Pancreas (tissue), 10 donors: ENCODE measurements around the gene DRAM1. TPM values are rescaled to one million over a fixed set of nuclear protein-coding genes. Genes with fewer than 3 reads are reported as not detected.
A peak's percentile ranks its signal among the peaks of the same experiment; 100 is the strongest.
"Not testable (repeated sequence)": the region's sequence is repeated elsewhere in the genome, so short reads cannot be mapped to it uniquely, and the experiment has no call there.

ENCODE experiments used
- ATAC-seq, 4 donors: fragments of 200-7000 bp; cut with Tn5 transposase; one replicate each; pipeline versions ENCODE4 v1.8.0 to v1.9.1; 2020; ENCODE audit warnings: mild to moderate bottlenecking in 4 of 4, moderate library complexity in 4 of 4
- DNase-seq, 6 donors: peaks; one replicate each; pipeline ENCODE4 v3.0.0-alpha.2; 2020
- FAIRE-seq: peaks from 2 replicates; lab custom pipeline; 2012; peaks lifted over from hg19 to GRCh38; lab: Jason Lieb, UNC
- H3K27ac ChIP-seq, 4 donors: fragments of 200-600 bp; sonication (generic); 1 replicate in 3 of 4; 2 replicates in 1 of 4; pipeline versions ENCODE4 v1.5.0 to v1.8.0; 2020
- H3K27me3 ChIP-seq, 4 donors: fragments of 200-600 bp; one replicate each; pipeline ENCODE4 v1.8.0; 2021
- H3K36me3 ChIP-seq, 3 donors: fragments of 200-600 bp; sonication (generic) in 1 of 3; one replicate each; pipeline versions ENCODE4 v1.5.0 to v1.8.0; 2020 to 2021
- H3K4me1 ChIP-seq, 3 donors: fragments of 200-600 bp; one replicate each; pipeline ENCODE4 v1.8.0; 2021
- H3K4me3 ChIP-seq, 4 donors: fragments of 200-600 bp; sonication (generic) in 2 of 4; one replicate each; pipeline versions ENCODE4 v1.5.0 to v1.8.0; 2020 to 2021
- H3K9me3 ChIP-seq, 4 donors: fragments of 200-600 bp; one replicate each; pipeline ENCODE4 v1.8.0; 2021
- WGBS, 2 donors: extraction: QIAGEN DNeasy Blood & Tissue Kit; methylation state at CpG; one replicate each; pipeline ENCODE4 v1.1.7; 2013; 5-methylcytosine and 5-hydroxymethylcytosine counted together
- intact Hi-C, 3 donors: fragments of 100-400 bp; cut with DNase I; formaldehyde crosslinking; loops; one replicate each; pipeline versions ENCODE4 v1.11.1 to v1.14.2; 2022
- polyA plus RNA-seq, 2 donors: library from polyadenylated mRNA; stranded (reverse); fragments of 200-250 nt; gene quantifications; one replicate each; pipeline ENCODE4 v1.2.3, GENCODE V29; 2013
- total RNA-seq, 6 donors: library from RNA; stranded (reverse); fragmentation: NEBNext Ultra II Directional in 4 of 6; extraction: Animal tissue kit (Norgen Biotek cat#: 25700) in 4 of 6; gene quantifications; one replicate each; pipeline versions ENCODE4 v1.2.1 to v1.2.4, GENCODE V29; 2021 to 2023
- TF ChIP-seq, protein P1 (sequence below), 4 donors: fragments of 200-600 bp; sonication (generic) in 3 of 4; IDR thresholded peaks; one replicate each; pipeline versions ENCODE4 v1.5.0 to v1.8.0; 2021; ENCODE audit warnings: antibody characterized with exemption in 4 of 4
- donor health status: healthy with polysubstance abuse.
- donor health status: DM: no; HTN: no; CAD: no; lungs with moderate emphysema.
- donor health status: DM: no; HTN: no; CAD: no.
- donor health status: control.
- donor health status: control.
- donor health status: Bipolar disorder and iron deficiency.
- donor health status: DM: yes; HTN: yes; CAD: no.
- donor health status: DM: no; HTN: no; CAD: no.
- donor health status: DM: no; HTN: no; CAD: no.
- donor health status: DM: yes; HTN: yes; CAD: no.

DRAM1 gene
- total and polyA plus RNA-seq, 8 donors: 3.1 to 15.0 (median 5.6) TPM

DNA sequence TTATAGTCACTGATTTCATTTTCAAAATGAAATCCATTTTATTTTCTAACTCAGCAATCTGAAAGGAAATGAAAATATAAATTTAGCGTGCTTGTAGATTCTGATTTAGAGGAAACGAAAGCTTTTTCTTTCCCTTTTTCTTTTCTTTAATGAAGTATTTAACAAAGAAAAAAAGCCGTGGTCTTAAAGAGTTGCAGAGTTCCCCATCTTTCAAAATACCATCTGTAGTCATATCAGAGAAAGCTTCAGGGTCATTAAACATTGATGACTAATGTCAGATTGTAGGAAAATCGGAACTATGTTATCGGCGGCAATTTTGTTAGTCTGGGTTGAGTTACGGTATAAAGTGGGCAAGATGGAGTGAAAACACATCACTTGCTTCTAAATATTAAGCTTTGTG, 32.3 kb downstream of the DRAM1 start:
- H3K4me3 ChIP-seq: peak overlapping the region in 2 of 4 donors; percentile 9 to 16
- H3K4me1 ChIP-seq: peaks cover 0 to 12% (median 5%) of the 10 kb centered on the region in 3 donors
- DNase-seq: no peak
- H3K9me3 ChIP-seq: no peaks in the 10 kb centered on the region
- no peaks in the 10 kb centered on the region for H3K27me3 ChIP-seq
- peak overlapping the region in 2 of 4 donors; percentile 85 to 88 for H3K27ac ChIP-seq
- intact Hi-C loops: no loop called here
- FAIRE-seq: no peak
- 29 to 33% methylated on average over 7 of the region's 7 CpGs for WGBS, 2 donors
- TF ChIP-seq, protein P1, sequence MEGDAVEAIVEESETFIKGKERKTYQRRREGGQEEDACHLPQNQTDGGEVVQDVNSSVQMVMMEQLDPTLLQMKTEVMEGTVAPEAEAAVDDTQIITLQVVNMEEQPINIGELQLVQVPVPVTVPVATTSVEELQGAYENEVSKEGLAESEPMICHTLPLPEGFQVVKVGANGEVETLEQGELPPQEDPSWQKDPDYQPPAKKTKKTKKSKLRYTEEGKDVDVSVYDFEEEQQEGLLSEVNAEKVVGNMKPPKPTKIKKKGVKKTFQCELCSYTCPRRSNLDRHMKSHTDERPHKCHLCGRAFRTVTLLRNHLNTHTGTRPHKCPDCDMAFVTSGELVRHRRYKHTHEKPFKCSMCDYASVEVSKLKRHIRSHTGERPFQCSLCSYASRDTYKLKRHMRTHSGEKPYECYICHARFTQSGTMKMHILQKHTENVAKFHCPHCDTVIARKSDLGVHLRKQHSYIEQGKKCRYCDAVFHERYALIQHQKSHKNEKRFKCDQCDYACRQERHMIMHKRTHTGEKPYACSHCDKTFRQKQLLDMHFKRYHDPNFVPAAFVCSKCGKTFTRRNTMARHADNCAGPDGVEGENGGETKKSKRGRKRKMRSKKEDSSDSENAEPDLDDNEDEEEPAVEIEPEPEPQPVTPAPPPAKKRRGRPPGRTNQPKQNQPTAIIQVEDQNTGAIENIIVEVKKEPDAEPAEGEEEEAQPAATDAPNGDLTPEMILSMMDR (IDR thresholded peaks at IDR 0.05): no peak
- H3K36me3 ChIP-seq: no peaks in the 10 kb centered on the region
- ATAC-seq: peak in 3 of 4 donors; percentile 38 to 54 (median 44)

DNA sequence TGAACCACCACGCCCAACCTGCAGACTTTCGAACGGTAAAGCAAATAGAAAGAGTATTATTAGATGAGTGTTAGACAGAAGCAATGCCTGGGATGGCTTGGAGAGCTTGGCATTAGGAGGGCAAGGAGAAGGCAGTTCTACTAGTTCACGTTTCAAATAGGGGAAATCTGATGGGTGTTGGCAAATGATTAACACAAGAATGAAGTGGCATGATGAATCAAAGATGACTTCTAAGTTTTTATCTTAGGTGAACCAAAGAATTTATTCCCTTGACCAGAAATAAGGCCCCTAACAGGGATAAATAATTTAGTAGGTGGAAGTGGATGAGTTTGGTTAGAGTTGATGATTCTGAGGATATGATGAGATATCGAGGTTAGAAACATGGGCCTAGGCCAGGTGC, 38.5 kb downstream of the DRAM1 start:
- H3K4me1 ChIP-seq: no peaks in the 10 kb centered on the region
- no peaks in the 10 kb centered on the region for H3K9me3 ChIP-seq
- TF ChIP-seq, protein P1 (IDR thresholded peaks at IDR 0.05): no peak
- FAIRE-seq (no peak), ATAC-seq (no peak), DNase-seq (no peak)
- WGBS, 2 donors: 72 to 81% methylated on average over 5 of the region's 5 CpGs
- H3K27ac ChIP-seq: no peak overlapping the region
- intact Hi-C loops: no loop called here
- H3K36me3 ChIP-seq: no peaks in the 10 kb centered on the region
- H3K4me3 ChIP-seq: no peak overlapping the region
- no peaks in the 10 kb centered on the region for H3K27me3 ChIP-seq

DNA sequence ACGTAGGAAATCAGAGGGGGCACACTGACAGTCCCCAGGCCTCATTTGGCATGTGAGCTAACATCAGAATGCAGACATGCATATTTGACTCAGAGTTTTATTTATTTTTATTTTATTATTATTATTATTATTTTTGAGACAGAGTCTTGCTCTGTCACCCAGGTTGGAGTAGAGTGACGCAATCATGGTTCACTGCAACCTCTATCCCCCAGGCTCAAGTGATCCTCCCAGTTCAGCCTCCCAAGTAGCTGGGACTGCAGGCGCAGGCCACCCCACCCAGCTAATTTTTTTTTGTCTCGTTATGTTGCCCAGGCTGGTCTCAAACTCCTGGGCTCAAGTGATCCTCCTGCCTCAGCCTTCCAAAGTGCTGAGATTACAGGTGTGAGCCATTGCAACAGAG, 41.4 kb downstream of the DRAM1 start:
- H3K36me3 ChIP-seq, H3K9me3 ChIP-seq, H3K27me3 ChIP-seq, intact Hi-C loops, DNase-seq, ATAC-seq, H3K27ac ChIP-seq, FAIRE-seq, H3K4me3 ChIP-seq, H3K4me1 ChIP-seq: not testable (repeated sequence)
- 88 to 91% methylated on average over 4 of the region's 4 CpGs for whole genome bisulfite sequencing, 2 donors

DNA sequence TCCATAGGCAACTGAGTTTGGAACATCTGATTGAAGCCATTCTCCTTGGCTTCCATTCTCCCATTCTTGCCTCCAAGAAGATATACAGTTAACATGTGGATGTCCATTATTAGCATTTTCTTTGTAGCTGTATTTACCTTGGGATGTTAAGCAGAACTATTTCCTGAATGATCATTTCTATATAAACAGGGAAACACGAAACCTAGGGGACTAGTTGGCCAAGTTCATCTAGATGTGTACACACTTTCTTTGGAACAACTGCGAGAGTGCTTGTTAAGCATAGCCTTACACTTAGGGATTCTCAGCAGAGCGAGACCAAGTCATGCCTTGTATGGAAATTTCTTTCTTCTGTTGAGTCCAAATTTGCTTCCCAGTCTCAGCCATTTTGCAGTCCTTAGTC, 42.1 kb downstream of the DRAM1 start:
- TF ChIP-seq, protein P1 (IDR thresholded peaks at IDR 0.05): no peak
- no peak for DNase-seq
- no peak for ATAC-seq
- H3K36me3 ChIP-seq: no peaks in the 10 kb centered on the region
- intact Hi-C loops: no loop called here
- no peaks in the 10 kb centered on the region for H3K4me1 ChIP-seq
- no peak overlapping the region for H3K4me3 ChIP-seq
- 81 to 83% methylated on average over 3 of the region's 3 CpGs for WGBS, 2 donors
- FAIRE-seq: no peak
- H3K27ac ChIP-seq: no peak overlapping the region
- H3K9me3 ChIP-seq: no peaks in the 10 kb centered on the region
- H3K27me3 ChIP-seq: no peaks in the 10 kb centered on the region

DNA sequence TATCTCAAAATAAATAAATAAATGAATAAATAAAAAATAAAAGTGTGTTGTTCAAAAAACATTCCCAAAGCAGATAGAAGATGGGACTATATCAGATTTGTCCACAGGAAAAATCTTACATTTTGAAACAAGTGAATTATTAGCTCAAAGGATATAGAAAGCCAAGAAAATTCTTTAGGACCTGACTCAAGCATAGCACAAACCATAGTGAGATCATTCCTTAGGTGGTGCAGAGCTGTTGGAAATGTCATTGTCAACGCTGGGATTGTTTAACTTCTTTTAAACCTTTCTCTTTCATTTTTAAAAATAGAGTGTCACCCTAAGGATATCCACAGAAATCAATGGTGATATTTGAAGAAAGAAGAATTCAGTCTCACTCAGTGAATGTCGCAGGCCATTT, 43.5 kb downstream of the DRAM1 start:
- intact Hi-C loops: no loop called here
- ATAC-seq (no peak), FAIRE-seq (no peak), DNase-seq (no peak)
- Histone ChIP-seq H3K27me3 (no peaks in the 10 kb centered on the region), H3K27ac (no peak overlapping the region), H3K4me3 (no peak overlapping the region), H3K36me3 (no peaks in the 10 kb centered on the region), H3K9me3 (no peaks in the 10 kb centered on the region), H3K4me1 (no peaks in the 10 kb centered on the region)
- TF ChIP-seq, protein P1 (IDR thresholded peaks at IDR 0.05): no peak
- 80 to 87% methylated on average over 2 of the region's 2 CpGs for WGBS, 2 donors
